GM18870 (cell line): Measurements from ENCODE around the gene LILRB1.
"Not testable (repeated sequence)": the region's sequence is repeated elsewhere in the genome, so short reads cannot be mapped to it uniquely, and the experiment has no call there.

Experiments used
- ATAC-seq: cut with Tn5 transposase; IDR thresholded peaks from one replicate; pipeline ENCODE4 v1.9.1; 2021; ENCODE audit warnings: moderate library complexity; ENCODE audit not compliant: unreplicated experiment

LILRB1 gene

DNA sequence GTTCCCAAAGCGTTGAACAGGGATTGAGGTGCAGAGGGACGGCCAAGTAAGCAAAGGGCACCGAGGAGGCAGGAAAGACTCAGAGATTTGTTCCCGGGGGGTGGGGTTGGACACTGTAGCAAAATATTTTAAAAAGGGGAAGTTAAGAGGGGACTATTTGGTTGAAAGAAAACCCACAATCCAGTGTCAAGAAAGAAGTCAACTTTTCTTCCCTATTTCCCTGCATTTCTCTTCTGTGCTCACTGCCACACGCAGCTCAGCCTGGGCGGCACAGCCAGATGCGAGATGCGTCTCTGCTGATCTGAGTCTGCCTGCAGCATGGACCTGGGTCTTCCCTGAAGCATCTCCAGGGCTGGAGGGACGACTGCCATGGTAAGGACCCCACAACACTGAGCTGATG is at the start of gene LILRB1:
LILRB1 (plus strand) TSS at position 223 of the 400 bp plus-strand sequence. CDS start 590 bp downstream, outside the sequence.
- not testable (repeated sequence) for ATAC-seq

DNA sequence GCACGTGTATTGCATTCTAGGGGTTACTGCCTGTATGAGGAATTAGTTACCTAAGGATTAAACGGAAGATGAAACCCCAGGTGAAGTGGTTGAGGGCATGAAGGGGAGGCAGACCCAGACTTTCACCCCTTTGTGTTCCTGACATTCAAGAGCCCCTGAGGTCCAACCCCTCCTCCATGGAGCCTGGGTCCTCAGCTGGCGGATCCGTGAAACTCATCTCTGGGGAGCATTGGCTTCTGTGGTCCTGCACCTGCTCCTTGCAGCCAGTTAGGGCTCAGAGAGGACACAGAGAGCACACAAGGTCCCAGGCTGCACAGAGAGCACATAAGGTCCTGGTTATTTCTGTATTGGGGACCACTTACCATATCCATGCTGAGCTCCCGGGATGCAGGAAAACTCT is 43.9 kb upstream of the LILRB1 start:
- ATAC-seq = no peak

DNA sequence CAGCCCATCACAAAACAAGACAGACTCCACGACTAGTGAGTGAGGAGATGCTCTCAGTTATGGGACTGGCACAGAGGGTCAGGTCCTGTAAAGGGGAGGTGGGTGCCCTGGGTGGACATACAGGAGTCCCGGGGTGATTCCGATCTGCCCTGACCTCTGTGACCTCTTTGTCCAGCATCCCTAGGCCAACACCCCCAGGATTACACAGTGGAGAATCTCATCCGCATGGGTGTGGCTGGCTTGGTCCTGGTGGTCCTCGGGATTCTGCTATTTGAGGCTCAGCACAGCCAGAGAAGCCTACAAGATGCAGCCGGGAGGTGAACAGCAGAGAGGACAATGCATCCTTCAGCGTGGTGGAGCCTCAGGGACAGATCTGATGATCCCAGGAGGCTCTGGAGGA is 43.3 kb upstream of the LILRB1 start:
- ATAC-seq = no peak

GRCh38 chr19:54593445-54593844 is 36.8 kb upstream of the LILRB1 start, which contains the start of gene LILRA1:
Gene LILRA1 (plus strand): TSS chr19:54593632. CDS start chr19:54594245, 613 bp downstream.
- not testable (repeated sequence) for ATAC-seq

DNA sequence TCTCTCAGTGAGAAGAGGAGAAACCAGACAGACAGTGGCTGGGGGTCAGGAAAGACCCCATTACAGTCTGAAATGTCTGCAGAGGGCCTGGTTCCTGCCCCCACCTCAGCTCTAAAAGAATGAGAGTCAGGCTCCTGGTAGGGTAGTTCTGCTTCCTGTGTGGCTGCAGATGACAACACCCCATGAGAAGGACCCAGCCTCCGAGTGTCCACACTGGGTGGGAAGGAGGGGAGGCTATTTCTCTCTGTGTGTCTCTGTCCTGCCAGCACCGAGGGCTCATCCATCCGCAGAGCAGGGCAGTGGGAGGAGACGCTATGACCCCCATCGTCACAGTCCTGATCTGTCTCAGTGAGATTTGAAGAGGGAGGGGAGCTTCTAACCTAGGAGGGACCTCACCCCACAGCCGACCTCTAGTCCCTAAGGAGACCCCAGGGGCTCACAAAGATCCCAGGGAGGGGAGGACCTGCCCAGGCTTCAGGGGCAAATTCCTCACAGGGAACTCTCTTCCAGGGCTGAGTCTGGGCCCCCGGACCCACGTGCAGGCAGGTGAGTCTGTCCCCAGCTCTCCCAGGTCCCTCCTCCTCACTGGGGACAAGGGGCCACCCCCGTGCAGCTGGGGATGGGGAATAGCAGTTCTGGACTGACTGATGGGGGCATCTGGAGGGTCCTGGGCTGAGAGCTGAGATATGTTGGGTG is 36.2 kb upstream of the LILRB1 start:
- not testable (repeated sequence) for ATAC-seq

DNA sequence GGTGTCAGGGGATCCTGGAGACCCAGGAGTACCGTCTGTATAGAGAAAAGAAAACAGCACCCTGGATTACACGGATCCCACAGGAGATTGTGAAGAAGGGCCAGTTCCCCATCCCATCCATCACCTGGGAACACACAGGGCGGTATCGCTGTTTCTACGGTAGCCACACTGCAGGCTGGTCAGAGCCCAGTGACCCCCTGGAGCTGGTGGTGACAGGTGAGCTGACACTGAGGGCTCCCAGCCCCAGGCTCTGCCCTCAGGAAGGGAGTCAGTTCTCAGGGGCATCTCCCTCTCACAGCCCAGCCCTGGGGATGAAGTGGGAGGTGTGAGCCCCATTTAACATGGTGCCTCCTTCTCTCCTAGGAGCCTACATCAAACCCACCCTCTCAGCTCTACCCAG is 35.5 kb upstream of the LILRB1 start:
- no peak for ATAC-seq

- ATAC-seq = not testable (repeated sequence)
Measured at GRCh38 chr19:54595680-54596436, 34.4 kb upstream of the LILRB1 start.

DNA sequence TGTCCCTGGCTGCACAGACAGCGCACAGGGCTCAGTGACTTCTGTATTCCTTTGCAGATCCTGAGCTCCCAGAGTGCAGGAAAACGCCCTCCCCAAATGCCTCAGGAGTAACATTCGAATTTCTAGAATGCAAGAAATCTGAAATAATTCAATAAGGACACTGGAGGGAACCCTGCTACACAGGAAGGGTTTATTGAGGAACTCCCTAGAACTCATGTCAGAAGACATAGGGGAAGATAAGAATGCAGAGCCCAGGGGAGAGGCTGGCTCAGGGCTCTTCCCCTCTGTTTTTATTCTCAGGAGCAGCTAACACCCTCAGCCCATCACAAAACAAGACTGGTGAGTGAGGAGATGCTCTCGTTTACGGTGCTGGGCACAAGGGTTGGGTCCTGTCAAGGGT is 30.1 kb upstream of the LILRB1 start:
- ATAC-seq = no peak

DNA sequence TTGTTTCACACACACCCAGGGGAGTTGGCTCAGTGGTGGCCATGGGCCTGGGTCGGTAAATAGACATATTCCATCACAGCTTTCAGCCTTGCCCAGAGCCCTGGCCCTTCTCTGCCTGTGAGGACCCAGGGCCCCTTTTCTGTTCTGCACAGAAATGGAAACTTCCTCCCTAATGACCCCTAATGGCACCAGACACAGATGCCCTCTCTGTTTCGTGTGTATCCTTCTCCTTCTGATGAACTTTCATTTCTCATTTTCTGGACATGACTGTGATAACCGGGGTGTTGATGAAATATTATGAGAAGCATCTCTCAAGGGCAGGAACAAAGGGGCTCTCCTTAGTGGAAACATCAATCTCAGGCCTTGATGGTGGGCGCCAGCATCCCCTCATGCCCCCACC is 24.1 kb upstream of the LILRB1 start:
- no peak for ATAC-seq

DNA sequence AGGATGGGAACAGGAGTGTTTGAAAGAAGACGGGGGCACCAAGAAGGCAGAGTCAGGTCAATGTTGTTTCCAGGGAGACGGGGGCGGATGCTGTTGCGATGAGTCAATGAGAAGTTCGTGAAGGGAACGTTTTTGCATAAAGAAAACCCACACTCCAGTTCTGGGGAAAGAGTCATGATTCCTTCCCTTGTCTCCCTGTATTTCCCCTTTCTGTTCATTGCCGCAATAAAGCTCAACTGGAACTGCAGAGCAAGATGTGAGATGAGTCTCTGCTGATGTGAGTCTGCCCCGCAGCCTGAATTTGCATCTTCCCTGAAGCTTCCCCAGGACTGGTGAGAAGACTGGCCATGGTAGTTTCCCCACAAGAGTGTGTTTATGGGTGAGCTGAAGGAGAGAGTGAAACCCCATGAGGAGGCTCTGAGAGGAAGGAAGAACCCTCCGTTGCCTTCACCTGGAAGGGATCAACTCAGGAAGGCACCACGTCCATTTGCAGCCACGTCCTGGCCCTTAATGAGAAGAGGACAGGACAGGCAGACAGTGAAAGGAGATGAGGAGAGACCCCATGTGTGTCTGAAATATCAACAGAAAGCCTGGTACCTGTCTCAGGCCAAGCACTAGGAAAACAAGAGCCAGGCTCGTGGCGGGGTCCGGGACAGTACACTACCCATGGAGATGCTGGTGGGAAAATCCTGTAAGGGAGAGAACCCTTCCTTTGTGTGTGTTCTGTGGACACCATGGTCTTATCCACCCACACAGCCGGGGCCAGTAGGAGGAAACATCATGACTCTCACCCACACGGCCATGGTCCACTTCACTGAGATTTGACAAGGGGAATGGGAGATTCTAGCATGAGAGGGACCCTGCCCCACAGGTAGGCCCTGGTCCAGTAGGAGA is 23.1 kb upstream of the LILRB1 start:
- ATAC-seq = peak; percentile 43

DNA sequence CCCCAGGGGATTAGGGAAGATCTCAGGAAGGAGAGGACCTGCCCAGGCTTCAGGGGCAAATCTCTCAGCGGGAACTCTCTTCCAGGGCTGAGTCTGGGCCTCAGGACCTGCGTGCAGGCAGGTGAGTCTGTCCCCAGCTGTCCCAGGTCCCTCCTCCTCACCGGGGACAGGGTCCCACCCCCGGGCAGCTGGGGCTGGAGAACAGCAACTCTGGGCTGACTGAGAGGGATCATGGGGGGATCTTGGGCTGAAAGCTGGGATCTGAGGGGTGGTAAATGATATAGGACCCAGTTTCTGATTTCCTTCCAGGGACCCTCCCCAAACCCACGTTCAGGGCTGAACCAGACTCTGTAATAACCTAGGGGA is 22.5 kb upstream of the LILRB1 start:
- no peak for ATAC-seq

GRCh38 chr19:54608205-54608604 is 22.1 kb upstream of the LILRB1 start:
- no peak for ATAC-seq

GRCh38 chr19:54608792-54609191 is 21.5 kb upstream of the LILRB1 start:
- ATAC-seq = no peak

DNA sequence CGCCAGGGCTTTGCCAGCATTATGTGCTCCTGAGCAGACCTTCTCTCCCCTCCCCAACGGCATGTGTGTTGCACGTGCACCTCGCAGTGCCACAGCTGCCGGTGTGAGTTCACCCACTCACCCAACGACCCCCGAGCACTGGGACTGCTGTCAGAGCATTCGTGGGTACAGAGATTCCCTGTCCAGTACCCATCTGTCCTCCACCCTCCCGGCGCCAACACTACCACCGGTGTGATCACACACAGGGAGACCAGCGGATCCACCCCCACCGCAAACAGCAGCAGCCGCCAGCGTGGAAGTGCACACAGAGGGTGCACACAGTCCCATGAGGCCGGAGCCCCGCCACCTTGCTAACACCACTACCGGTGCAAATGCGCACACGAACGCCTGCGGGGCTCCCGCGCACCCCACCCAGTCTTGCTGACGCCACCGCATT is 20.9 kb upstream of the LILRB1 start:
- no peak for ATAC-seq

- no peak for ATAC-seq
Measured at GRCh38 chr19:54612428-54612827, 17.9 kb upstream of the LILRB1 start.

- no peak for ATAC-seq
Measured at GRCh38 chr19:54614726-54615125, 15.6 kb upstream of the LILRB1 start.

- no peak for ATAC-seq
Measured at GRCh38 chr19:54616057-54616456, 14.2 kb upstream of the LILRB1 start.

- ATAC-seq = peak; percentile 63
Measured at GRCh38 chr19:54616821-54617560, 13.3 kb upstream of the LILRB1 start.

GRCh38 chr19:54620464-54620863 is 9.8 kb upstream of the LILRB1 start:
- no peak for ATAC-seq

DNA sequence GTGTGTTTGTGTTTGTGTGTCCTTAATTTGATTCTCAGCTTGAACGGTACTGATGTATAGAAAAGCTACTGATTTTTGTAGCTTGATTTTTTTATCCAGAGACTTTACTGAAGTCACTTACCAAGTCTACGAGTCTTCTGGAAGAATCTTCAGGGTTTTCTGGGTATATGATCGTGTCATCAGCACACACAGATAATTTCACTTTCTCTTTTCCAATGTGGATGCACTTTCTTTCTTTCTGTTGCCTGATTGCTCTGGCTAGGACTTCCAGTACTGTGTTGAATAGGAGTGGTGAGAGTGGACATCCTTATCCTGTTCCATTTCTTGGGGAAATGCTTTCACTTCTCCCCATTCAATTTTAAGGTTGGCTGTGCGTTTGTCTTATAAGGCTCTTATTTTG is 7.9 kb upstream of the LILRB1 start:
- no peak for ATAC-seq

- not testable (repeated sequence) for ATAC-seq
Measured at GRCh38 chr19:54624234-54624633, 6.0 kb upstream of the LILRB1 start.
